GM18519 (cell line): ENCODE data around the gene NAPA.
A peak's percentile ranks its signal among the peaks of the same experiment; 100 is the strongest.

ENCODE experiments used
- ATAC-seq: cut with Tn5 transposase; IDR thresholded peaks from one replicate; pipeline ENCODE4 v1.9.1; 2021; ENCODE audit warnings: mild to moderate bottlenecking, moderate library complexity; ENCODE audit not compliant: unreplicated experiment, low FRiP score

Gene NAPA

DNA sequence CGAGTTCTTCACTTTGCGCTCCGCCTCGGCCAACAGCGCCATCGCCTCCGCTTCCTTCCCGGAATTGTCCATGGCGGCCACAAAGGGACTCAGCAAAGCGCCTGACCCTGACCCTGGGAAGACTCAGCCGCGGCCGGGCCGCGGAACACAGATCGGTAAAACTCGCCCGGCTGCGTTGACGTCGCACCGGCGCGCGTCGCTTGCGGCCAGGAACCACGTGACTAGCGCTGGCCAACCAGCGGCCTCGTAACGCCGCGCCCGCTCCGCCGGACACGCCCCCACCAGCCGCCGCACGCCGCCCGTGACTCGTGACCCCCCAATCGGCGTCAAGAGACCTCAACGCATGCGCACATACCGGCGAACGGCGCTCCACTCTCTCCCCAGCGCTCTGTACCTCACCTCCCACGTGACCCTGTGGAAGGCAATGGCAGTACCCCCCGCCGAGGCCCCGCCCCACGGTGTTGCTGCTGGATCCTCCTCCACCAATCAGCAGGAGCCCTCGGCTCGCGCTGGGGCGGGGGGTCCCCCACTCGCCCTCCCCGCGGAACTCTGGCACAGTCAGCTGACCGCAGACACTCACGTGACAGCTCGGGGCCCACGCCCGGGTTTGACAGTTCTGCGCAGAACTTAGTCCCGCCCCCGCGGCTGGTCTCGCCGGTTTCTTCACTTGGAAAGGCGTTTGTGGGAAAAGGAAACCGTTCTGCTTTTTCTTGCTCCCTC is at the start of gene NAPA:
NAPA (minus strand) TSS at position 195 of the 720 bp plus-strand sequence; CDS start at position 72, 123 bp downstream.
- ATAC-seq: peak; percentile 65

DNA sequence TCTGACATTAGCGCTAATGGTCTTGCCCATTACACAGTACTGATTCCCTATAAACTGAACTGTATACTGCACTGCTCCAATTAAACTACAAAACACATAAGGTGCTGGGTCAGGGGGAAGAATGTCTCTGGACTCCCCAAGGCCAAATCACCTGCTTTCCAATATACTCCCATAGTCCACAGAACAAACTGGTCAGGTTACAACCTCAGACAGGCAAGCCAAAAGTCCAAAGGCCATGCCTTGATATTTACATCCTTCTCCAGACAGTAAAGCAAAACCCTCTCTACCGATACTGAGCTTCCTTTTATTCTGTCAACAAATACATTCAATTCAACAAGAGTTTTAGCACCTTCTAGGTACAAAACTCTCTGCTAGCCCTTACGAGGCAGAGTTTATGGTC is 49.2 kb upstream of the NAPA start:
- no peak for ATAC-seq

DNA sequence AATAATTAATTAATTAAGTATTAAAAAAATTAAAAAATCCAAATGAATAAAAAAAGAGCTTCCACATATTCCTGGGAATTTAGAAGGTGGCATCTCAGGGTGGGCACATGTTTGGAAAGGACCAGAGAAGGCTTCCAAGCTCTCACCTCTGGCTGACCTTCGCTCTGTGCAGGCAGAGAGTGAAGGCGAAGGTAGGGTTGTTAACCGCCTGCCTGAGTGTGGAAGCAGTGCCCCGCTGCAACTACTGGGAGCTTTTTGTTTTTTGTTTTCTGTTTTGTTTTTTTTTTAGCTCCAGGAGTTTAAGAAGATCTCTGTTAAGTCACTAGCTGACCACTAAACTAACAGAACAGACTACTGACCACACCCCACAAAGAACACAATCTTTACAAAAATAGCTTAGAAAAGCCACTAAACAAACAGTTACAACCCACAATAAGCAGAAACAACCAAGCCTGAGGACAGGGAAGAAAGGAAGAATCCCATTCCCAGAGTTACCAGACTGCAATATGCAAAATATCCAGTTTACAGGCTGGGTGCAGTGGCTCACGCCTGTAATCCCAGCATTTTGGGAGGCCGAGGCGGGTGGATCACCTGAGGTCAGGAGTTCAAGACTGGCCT is 46.7 kb upstream of the NAPA start:
- no peak for ATAC-seq

DNA sequence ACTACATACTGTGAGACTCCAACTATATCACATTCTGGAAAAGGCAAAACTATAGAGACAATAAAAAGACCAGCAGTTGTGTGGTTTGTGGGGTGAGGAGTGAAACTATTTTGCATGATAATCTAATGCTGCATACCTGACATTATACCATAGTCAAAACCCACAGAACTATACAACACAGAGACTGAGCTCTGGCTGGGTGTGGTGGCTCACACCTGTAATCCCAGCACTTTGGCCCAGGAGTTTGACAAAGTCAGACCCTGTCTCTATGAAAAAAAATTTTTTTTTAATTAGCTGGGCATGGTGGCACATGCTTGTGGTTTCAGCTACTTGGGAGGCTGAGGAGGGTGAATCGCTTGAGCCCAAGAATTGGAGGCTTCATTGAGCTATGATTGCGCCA is 46.1 kb upstream of the NAPA start:
- no peak for ATAC-seq

DNA sequence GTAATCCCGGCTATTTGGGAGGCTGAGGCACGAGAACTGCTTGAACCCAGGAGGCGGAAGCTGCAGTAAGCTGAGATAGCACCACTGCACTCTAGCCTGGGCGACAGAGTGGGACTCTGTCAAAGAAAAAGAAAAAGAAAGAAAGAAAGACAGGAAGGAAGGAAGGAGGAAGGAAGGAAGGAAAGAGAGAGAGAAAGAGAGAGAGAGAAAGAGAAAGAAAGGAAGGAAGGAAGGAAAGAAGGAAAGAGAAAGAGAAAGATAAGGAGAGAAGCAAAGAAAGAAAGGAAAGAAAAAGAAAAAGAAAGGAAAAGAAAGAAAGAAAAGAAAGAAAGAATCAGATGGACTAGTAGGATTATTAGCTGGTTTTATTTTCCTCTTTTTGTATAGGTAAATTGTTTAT is 35.3 kb upstream of the NAPA start:
- ATAC-seq: no peak

DNA sequence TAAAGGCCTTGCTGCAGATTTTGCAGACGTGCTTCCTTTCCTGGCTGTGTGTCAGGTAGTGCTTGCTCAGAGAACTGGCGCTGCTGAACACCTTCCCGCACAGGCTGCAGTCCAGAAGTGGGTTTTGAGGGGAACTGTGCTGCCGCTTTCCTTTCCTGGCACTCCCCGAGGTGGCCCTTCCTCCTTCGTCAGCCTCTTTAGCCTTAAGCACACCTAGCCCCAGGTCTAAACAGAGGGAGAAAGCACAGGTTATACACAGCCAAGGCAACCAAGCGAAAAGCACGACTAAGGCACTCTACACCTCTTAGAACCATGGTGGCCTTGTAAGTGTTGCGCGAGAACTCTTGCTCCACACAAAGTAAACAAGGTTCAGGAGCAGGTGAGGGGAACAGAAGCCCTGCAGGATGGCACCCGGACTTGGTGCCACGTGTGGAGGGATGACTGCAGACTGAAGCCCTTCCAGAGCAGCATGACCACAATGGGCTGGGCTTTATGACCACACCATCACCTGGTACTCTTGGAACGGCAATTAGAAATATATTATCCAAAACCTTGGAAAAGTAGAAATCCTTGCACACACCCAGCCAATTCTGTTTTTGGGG is 34.5 kb upstream of the NAPA start:
- ATAC-seq: no peak

DNA sequence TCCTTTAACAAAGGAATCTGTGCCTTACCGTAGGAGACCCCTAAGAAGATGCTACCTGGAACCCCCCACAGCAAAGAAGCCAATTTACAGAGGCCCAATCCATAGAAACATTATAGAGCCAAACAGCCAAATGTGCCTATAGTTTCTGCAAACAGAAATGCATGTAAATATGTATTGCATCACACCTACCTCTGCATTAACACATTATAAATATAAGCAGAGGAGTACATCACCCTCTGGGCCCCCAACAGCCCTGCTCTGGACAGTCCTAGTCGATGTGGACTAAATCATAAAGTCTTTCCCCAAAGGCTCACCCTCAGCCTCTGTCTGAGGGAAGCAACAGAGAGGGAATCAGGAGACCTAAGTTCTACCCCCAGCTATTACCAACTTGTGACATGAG is 32.3 kb upstream of the NAPA start:
- no peak for ATAC-seq

DNA sequence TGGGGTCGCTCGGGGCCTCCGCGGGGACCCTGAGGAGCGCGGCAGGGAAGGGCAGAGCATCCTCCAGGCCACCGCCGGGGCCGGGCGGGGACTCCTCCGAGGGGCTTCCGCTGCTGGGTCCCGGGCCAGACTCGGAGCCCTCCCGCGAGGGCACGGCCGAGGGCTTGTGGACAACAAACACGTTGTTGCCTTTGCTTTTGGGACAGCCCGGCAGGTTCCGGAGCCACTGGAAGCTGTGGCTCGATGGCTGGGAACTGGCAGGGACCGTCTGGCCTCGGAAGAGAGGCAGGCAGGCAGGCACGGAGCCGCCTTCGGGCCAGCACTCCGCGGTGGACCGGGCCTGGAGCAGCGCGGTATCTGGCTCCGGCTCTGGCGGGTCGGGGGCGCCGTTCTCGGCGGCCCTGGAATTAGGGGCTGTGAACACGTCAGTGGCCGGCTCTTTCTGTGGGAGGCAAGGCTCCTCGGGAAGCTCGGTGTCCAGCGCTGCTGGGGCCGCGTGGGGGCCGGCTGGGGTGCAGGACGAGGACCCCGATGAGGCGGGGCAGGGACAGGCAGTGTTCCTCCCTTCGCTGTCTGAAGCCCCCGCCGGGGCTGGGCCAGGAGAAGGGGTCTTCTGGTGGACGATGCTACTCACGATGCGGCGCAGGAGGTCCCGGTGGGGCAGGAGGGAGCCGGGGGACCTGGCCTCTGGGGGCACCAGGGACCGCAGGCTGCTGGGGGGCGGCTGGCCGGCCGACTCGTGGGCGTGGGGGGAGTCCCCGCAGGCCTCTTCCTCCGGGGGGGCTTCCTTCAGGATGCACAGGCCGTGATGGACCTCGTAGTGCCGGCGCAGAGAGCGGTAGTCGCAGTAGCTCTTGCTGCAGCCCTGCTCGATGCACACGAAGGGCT is 30.4 kb upstream of the NAPA start:
- ATAC-seq: no peak

DNA sequence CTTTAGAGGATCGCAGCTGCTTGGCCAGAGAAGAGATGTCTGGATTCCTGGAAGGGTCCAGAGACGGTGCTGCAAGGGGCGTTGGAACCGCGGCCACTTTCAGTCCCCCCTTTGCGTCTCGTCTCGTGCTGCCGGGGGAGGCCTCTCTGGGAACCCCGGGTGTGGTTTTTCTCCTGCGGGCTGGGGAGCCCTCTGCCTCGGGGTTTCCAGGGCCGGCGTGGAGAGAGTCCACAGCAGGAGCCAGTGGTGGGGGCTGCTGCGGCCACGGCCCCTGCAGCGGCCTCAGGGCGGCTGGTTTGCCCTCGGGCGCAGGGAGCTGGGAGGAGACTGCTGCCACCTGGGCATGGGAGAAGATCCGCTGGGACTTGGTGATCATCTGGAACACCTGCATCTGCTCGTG is 29.6 kb upstream of the NAPA start:
- no peak for ATAC-seq

DNA sequence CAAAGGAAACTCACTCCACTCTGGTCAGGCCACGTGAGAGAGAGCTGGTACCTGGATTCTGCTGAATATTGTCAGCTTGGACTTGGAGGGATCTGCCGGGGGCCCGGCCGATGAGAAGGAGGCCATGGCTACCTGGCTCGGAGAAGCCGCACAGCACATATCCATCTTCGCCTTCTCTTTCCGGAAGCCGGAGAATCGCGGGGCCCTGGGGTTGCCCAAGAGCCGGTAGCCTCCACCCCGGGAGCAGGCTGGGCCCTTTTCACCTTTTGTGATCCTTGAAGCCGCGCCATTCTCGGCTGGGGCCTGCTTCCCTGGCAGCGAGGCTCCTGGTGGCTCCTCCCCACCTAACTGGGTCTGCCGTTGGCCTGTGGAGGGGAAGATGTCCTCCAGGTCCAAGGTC is 29.2 kb upstream of the NAPA start:
- no peak for ATAC-seq

DNA sequence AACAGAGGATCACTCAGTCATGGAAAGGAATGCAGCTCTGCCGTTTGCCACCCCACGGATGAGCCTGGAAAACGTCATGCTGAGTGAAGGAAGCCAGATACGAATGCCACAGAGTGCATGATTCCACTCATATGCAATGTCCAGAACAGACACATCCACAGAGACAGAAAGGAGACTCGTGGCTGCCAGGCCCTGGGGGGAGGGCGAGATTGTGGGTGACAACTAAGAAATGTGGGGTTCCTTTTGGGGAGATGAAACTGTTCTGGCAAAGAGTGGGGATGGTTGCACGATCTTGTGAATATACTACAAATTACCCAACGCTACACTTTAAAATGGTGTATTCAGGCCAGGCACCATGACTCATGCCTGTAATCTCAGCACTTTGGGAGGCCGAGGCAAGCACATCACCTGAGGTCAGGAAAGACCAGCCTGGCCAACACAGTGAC is 27.2 kb upstream of the NAPA start:
- ATAC-seq: no peak

DNA sequence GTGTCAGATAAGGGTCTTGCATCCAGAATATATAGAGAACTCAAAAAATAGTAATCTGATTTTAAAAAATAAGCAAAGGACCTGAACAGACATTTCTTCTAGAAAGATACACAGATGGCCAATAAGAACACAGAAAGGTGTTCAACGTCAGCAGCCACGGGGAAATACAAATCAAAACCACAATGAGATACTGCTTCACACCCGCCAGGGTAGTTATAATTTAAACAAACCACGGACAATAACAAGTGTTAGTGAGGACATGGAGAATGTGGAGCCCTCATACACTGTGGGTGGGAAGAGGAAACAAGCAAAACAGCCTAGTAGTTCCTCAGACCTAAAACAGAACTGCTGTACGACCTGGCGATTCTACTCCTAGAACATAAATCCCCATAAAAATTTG is 26.7 kb upstream of the NAPA start:
- ATAC-seq: no peak

DNA sequence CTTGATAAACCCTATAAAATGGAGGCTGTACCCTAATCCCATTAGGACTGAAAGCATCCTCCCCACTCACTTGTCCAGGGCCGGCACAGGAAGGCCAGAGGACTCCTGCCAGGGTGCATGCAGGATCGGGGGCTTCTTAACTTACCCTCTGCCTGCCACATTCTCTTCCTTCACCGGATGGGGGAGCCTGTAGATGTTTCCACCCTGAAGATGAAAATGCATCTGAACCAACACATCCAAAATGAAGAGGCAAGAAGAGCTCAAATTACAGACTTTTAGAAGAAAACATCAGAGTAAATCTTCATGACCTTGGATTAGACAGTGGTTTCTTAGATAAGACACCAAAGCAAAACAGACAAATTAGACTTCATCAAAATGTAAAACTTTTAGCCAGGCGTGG is 25.9 kb upstream of the NAPA start:
- no peak for ATAC-seq

DNA sequence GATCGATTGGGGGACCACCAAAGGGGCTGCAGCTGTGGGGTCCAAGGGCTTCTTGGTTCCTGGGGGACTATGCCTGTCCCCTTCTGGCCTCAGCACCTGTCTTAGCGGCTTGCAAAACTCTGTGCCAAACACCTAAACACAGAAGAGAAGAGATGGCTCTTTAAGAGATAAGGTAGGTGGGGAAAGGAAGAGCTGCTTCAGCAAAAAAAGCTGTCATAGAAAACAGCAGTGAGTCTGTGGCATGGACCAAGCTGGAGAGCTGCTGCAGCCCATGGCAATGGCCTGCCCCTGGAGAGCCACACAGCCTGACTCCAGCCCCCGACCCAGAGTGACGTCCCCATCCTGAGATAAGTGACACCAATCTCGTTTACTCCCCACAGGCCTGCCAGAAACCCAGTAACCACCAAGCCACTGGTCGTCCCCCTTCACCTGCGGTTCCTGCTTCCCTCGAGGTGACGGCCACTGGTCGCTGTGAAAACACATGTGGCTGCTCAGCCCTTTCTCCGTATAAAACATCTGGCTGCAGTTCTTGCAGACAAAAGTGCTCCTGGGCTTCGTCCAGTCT is 25.0 kb upstream of the NAPA start:
- ATAC-seq: no peak

DNA sequence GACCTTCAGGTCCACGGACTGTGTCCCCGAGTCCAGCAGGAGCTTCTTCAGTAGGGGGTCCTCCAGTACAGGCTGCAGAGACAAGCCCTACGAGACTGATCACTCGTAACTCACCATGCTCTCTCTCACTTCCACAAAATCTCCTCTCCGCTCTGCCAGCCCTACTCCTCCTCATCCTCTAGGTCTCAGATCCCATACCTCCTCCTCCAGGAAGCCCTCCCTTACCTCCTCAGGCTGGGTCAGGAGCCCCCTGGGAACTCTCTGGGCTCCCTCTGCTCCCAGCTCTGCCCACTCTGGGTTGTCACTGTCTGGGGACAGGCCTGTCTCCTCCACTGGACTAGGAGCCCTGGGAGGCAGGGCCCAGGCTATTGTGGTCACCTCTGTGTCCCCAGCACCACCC is 23.9 kb upstream of the NAPA start:
- no peak for ATAC-seq

DNA sequence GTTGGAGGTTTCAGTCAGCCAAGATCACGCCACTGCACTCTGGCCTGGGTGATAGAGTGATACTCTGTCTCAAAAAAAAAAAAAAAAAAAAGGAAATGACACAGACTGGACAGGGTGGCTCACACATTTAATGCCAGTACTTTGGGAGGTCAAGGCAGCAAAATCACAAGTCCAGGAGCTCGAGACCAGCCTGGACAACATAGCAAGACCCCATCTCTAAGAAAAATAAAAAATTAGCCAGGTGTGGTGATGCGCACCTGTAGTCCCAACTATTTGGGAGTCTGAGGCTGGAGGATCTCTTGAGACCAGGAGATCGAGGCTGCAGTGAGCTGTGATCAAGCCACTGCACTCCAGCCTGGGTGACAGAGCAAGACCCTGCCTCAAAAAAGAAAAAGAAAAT is 22.6 kb upstream of the NAPA start:
- no peak for ATAC-seq

DNA sequence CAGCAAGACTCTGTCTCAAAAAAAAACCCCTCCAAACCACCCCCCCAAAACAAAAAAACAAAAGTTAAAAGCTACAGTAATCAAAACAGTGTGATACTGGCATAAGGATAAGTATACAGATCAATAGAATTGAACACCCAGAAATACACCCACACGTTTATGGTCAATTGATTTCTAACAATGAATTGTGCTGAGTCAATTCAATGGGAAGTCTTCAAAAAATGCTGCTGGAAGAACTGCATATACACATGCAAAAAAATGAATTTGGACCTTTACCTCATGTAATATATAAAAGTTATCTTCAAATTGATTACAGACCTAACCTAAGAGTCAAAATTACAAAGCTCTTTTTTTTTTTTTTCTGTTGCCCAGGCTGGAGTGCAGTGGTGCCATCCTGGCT is 19.8 kb upstream of the NAPA start:
- no peak for ATAC-seq

DNA sequence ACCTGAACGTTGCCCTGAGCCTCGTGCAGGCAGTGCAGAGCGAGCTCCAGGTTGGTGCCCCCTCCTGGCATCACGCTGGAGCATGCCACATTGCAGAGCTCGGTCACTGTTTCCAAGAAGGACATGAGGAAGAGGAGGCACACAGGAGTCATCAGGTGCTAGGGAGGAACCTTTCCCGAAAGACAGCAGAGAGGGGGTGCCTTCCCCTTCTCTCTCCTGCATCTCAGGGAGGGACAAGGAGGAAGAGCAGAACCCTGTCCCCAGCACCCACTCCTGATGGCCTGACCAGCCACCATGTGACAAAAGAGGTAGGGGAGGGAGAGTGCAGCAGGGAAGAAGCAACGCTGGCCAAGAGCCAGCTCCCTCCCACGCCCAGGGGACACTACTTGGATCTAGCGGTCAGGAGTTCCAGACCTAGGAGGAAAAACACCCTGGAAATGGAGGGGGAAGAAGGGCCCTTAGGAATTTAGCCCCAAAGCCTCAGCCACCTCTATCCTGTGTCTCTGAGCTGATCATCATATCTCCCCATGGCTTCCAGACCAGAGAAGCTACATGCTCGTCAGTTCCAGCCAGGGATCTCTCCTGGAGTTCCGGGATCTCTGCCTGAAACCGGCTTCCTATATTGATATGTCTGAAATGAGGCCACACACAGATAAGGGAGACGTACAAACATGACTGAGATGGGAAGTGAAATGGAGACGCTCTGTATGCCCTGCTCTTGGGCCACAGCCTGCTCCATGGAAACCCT is 17.0 kb upstream of the NAPA start:
- ATAC-seq: no peak

DNA sequence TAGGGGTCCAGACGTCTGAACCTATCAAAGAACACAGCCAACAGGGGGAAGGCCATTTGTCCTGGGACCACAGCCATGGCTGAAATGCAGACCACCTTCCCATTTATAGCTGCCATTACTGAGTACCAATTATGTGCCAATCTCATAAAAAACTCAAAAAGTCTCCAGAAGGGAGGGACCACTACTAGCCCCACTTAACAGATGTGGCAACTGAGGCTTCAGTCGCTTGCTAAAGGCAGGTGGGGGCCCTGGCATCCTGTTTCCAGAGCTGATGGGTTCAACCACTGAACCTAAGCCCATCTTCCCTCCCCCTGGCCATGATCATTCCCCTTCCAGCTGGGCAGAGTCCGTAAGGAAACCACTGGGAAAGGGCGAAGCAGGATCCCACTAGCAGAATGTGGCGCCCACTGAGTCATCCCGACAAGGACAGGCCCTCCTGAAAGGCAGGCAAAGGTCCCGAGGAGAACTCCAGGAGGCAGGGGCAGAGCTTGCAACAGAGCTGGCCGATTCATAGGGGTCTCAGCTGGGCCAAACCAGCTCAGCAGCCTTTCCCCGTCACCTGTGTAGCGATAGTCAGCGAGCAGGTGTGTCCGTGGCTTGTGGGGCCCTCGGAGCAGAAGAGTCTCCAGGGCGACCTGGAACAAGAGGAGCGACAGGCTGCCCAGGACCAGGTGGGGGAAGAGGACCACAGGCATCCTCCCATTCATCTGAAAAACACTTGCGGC is 14.3 kb upstream of the NAPA start:
- ATAC-seq: no peak
